ENCODE results near the gene SLC39A12.

DNA sequence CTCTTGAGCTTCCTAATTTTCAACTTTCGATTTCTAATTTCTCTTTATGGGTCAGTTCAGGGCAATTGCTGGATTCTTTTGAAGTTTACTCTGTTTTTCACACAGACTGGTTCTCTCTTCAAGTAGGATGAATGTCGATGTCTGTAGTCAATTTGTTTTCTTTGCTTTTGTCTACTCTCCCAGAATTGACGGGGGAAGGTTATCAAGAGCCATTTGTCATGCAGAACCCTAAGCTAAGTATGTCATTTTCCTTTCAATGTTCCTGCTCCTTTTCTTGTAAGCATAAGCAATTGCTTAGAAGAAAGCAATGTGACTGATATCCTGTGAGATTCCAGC lies 53.7 kb downstream of the SLC39A12 start:
- TF ChIP-seq CTCF (IDR thresholded peaks at IDR 0.05; ENCODE audit: insufficient read depth, low read depth, low read length) (no peak), EZH2 (IDR thresholded peaks at IDR 0.05; ENCODE audit: insufficient read depth, low read length) (no peak)
